Ovary (tissue), 9 donors: Measurements from ENCODE around the gene RORC. TPM values are rescaled to one million over a fixed set of nuclear protein-coding genes. Genes with fewer than 3 reads are reported as not detected.

Experiments used
- DNase-seq, 5 donors: peaks; one replicate each; pipeline ENCODE4 v3.0.0-alpha.2; 2019 to 2020
- H3K27ac ChIP-seq, 2 donors: fragments of 200-600 bp; one replicate each; pipeline versions ENCODE4 v1.5.1 to v1.8.0; 2019 to 2022
- H3K27me3 ChIP-seq: fragments of 200-600 bp; one replicate; pipeline ENCODE4 v1.8.0; 2022
- H3K36me3 ChIP-seq: fragments of 200-600 bp; sonication (generic); one replicate; pipeline ENCODE4 v1.5.1; 2019
- H3K4me1 ChIP-seq: one replicate; pipeline ENCODE4 v1.8.1; 2013; ENCODE audit warnings: mild to moderate bottlenecking, moderate library complexity; ENCODE audit not compliant: insufficient read depth
- H3K4me3 ChIP-seq: fragments of 200-600 bp; sonication (generic); one replicate; pipeline ENCODE4 v1.5.1; 2017
- H3K9me3 ChIP-seq, 2 donors: fragments of 200-600 bp in 1 of 2; sonication (generic) in 1 of 2; one replicate each; pipeline versions ENCODE4 v1.5.1 to v1.8.1; 2013 to 2019; ENCODE audit warnings: mild to moderate bottlenecking in 1 of 2, moderate library complexity in 1 of 2
- EP300 ChIP-seq: sonication (generic); formaldehyde crosslinking; IDR thresholded peaks from one replicate; pipeline ENCODE4 v1.6.1; 2017; ENCODE audit warnings: antibody characterized with exemption
- POLR2A ChIP-seq: fragments of 450-650 bp; IDR thresholded peaks from one replicate; pipeline ENCODE4 v1.6.1; 2017; ENCODE audit warnings: antibody characterized with exemption, mild to moderate bottlenecking, moderate library complexity
- WGBS, 3 donors: extraction: QIAGEN DNeasy Blood & Tissue Kit in 1 of 3; methylation state at CpG; one replicate each; pipeline versions ENCODE4 v1.1.5 to v1.1.7; 2013 to 2017; 5-methylcytosine and 5-hydroxymethylcytosine counted together
- intact Hi-C, 4 donors: fragments of 100-400 bp; cut with DNase I; formaldehyde crosslinking; loops; one replicate each; pipeline versions ENCODE4 v1.11.0 to v1.15.1; 2022 to 2023
- polyA plus RNA-seq, 2 donors: library from polyadenylated mRNA; stranded (reverse); fragments of 200-250 nt in 1 of 2; fragments of 350-450 nt in 1 of 2; fragmentation: Illumina TruSeq in 1 of 2; extraction: RNeasy Lipid Tissue Mini Kit (QIAGEN cat#74804) in 1 of 2; gene quantifications; one replicate each; pipeline ENCODE4 v1.2.3, GENCODE V29; 2013 to 2014
- total RNA-seq, 7 donors: library from RNA; depleted of rRNA in 2 of 7; stranded (reverse); fragments of >200 nt in 2 of 7; fragmentation: NEBNext Ultra II Directional in 3 of 7; extraction: Animal tissue kit (Norgen Biotek cat#: 25700) in 3 of 7; gene quantifications; one replicate each; pipeline versions ENCODE4 v1.1.0 to v1.2.4, GENCODE V29; 2016 to 2023
- TF ChIP-seq, protein P1 (sequence below), 3 donors: fragments of 450-650 bp in 2 of 3; fragments of 200-600 bp in 1 of 3; IDR thresholded peaks; one replicate each; pipeline versions ENCODE4 v1.5.1 to v1.8.0; 2016 to 2022; ENCODE audit warnings: antibody characterized with exemption in 3 of 3, mild to moderate bottlenecking in 1 of 3
- donor health status: DM: no; HTN: no; CAD: no; lungs with moderate emphysema.
- donor health status: DM: no; HTN: no; CAD: no.
- donor health status: Bipolar disorder and iron deficiency.
- donor health status: DM: yes; HTN: yes; CAD: no.
- donor health status: DM: no; HTN: no; CAD: no.
- donor health status: DM: yes; HTN: yes; CAD: no.

Gene RORC
- total and polyA plus RNA-seq, 9 donors: 0.18 to 22.3 (median 0.65) TPM

DNA sequence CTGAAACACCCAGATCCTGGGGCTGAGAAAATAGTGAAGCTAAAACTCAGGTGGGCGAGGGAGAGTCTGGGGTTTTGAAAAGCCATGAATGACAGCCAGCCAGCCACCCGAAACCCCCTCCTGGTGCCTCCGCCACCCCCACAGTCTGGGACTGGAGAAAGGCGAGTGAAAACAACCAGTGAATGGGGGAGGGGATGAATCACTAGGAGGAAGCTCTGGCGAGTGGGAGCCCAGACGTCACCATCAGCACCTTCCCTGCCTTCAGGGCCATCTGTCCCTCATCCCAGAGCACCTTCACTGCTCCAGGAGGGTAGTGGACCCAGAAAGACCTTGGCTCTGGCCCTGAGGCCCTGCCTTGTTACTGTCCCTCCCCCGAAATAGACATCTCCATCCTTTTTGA lies 9.2 kb downstream of the RORC start:
- intact Hi-C loops: no loop called here
- H3K36me3 ChIP-seq: no peaks in the 10 kb centered on the region
- no peak overlapping the region for H3K27ac ChIP-seq
- no peaks in the 10 kb centered on the region for H3K27me3 ChIP-seq
- TF ChIP-seq, protein P1, sequence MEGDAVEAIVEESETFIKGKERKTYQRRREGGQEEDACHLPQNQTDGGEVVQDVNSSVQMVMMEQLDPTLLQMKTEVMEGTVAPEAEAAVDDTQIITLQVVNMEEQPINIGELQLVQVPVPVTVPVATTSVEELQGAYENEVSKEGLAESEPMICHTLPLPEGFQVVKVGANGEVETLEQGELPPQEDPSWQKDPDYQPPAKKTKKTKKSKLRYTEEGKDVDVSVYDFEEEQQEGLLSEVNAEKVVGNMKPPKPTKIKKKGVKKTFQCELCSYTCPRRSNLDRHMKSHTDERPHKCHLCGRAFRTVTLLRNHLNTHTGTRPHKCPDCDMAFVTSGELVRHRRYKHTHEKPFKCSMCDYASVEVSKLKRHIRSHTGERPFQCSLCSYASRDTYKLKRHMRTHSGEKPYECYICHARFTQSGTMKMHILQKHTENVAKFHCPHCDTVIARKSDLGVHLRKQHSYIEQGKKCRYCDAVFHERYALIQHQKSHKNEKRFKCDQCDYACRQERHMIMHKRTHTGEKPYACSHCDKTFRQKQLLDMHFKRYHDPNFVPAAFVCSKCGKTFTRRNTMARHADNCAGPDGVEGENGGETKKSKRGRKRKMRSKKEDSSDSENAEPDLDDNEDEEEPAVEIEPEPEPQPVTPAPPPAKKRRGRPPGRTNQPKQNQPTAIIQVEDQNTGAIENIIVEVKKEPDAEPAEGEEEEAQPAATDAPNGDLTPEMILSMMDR (IDR thresholded peaks at IDR 0.05): no peak
- no peak for TF ChIP-seq EP300
- no peak for TF ChIP-seq POLR2A
- WGBS, 3 donors: 65 to 66% (median 65%) methylated on average over 7 of the region's 7 CpGs
- no peaks in the 10 kb centered on the region for H3K9me3 ChIP-seq
- peaks cover 8% of the 10 kb centered on the region for H3K4me1 ChIP-seq
- no peak for DNase-seq
- no peak overlapping the region for H3K4me3 ChIP-seq

DNA sequence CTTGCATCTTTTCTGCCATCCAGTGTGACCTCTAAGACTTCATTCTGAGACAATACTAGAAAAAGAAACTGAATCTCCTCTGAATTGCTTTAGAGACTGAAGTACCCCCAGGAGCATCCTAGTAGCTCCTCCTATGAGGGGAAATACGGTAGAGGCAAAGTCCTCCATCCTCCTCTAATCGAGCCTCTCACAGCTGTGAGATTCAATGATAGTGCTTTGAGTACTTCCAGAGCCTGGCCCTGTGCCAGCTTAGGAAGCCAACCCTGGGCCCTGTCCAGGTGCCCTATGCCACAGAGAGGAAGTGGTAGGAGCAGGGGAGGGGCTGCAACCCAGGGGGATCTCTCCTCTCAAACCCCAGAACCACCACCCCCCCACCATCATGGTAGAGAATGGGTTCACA lies 10.7 kb downstream of the RORC start:
- Histone ChIP-seq H3K27me3 (no peaks in the 10 kb centered on the region), H3K4me3 (no peak overlapping the region), H3K4me1 (peaks cover 4% of the 10 kb centered on the region), H3K36me3 (no peaks in the 10 kb centered on the region), H3K9me3 (no peaks in the 10 kb centered on the region), H3K27ac (no peak overlapping the region)
- no peak for DNase-seq
- WGBS, 3 donors: 15 to 32% (median 22%) methylated on average over 2 of the region's 2 CpGs
- intact Hi-C loops: no loop called here
- no peak for TF ChIP-seq POLR2A
- TF ChIP-seq EP300: no peak
- TF ChIP-seq, protein P1 (IDR thresholded peaks at IDR 0.05): no peak

DNA sequence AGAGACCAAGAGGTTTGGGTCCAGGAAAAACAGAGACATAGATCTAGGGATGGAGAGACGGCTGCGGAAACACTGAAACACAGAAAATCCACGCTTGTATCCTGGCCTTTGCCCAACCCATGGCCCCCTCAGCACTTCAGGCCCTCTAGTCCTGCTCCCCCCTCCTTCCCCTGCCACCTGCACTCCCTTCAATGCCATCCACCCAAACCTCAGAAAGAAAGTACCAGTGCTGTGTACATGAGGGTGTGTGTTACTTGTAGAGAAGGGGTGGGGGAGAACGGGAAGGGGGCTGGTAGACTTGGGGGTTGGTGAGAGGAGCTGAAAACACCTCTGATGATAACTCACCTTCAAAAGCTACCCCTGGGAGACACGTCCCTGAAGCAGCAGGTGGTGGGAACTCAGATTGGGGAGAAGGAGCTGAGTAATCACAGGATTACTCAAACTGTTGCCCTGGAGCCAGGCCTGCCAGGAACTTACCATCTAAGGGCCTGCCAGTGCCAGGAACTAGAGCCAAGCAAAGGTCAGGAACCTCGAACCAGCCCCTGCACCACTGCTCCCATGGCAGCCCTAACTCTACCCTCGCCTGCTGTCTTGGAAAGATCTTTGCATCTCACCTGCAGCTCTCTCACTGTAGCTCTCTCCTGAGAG lies 11.5 kb downstream of the RORC start:
- no peak overlapping the region for H3K27ac ChIP-seq
- no peaks in the 10 kb centered on the region for H3K27me3 ChIP-seq
- H3K36me3 ChIP-seq: no peaks in the 10 kb centered on the region
- no peak for TF ChIP-seq EP300
- no peak for TF ChIP-seq POLR2A
- TF ChIP-seq, protein P1 (IDR thresholded peaks at IDR 0.05): no peak
- DNase-seq: no peak
- no peaks in the 10 kb centered on the region for H3K9me3 ChIP-seq
- H3K4me1 ChIP-seq: no peaks in the 10 kb centered on the region
- intact Hi-C loops: no loop called here
- WGBS, 3 donors: 81 to 86% (median 81%) methylated on average over 7 of the region's 7 CpGs
- H3K4me3 ChIP-seq: no peak overlapping the region

DNA sequence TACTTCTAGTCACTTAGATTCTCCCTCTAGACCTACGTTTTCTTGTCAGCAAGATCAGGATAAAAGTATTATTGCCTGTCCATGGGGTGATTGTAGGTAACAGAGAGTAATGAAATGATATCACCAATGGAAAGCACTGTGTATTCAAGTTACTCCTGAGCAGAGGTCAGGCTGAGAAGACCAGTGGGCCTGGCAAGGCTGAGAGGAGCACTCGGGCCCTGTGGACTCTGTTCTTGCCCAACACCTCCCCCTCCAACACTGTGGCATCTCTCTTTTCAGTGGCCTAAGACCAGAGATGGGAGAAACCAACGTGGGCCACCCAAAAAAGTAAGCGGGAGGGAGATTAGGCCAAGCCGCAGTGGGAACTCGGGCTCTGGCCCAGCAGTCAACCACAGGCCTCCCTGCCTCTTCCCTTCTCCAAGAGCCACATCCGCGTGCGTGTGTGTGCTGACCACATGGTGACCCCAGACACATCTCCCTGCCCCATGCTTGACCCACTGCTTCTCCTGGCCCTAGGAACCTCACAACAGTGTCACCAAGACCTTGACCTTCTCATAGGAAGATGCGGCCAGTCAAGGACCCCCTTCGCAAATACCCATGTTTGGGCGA lies 12.3 kb downstream of the RORC start:
- no peak for DNase-seq
- Histone ChIP-seq H3K9me3 (no peaks in the 10 kb centered on the region), H3K4me3 (no peak overlapping the region), H3K4me1 (no peaks in the 10 kb centered on the region), H3K27me3 (no peaks in the 10 kb centered on the region), H3K27ac (no peak overlapping the region), H3K36me3 (no peaks in the 10 kb centered on the region)
- intact Hi-C loops: no loop called here
- 74 to 82% (median 79%) methylated on average over 12 of the region's 12 CpGs for WGBS, 3 donors
- TF ChIP-seq, protein P1 (IDR thresholded peaks at IDR 0.05): no peak
- TF ChIP-seq POLR2A (no peak), EP300 (no peak)
